GM21786 (cell line): ENCODE data around the gene MECR.
A peak's percentile ranks its signal among the peaks of the same experiment; 100 is the strongest.

Experiments
- ATAC-seq: cut with Tn5 transposase; IDR thresholded peaks from one replicate; pipeline ENCODE4 v1.9.1; 2021; ENCODE audit not compliant: unreplicated experiment

MECR gene

DNA sequence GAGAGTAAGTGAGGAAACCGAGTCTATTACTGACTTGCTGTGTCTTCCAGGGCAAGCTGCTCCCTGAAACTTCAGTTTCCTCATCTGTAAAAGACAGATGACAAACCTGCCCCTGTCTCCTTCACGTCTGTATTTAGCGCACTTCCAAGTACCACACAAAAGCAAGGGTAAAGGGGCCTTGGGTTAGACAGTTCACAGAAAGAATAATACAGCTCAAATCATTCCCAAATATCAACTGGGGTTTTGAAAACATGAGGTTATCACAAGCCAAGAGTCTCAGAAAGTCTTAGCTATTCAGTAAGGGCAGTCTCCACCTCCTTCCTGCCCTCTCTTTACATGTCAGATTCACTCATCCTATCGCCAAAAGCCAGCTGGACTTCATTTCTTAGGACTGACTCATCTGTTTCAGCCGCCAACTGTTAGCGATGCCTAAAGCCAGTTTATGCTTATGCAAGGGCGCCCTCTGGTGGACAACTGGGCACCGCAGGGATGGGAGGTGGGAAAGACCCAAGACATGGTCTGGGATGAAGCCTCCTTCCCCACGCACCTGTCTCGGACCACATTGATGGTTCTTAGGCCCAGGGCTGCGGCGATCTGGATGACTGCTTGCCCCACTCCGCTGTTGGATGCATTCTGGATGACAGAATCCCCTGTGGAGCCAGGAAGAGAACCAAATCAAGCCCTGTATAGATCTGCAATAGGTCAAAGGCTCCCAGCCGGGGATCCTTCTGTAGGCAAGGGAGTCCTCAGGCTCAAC is 28.0 kb downstream of the MECR start:
- no peak for ATAC-seq

DNA sequence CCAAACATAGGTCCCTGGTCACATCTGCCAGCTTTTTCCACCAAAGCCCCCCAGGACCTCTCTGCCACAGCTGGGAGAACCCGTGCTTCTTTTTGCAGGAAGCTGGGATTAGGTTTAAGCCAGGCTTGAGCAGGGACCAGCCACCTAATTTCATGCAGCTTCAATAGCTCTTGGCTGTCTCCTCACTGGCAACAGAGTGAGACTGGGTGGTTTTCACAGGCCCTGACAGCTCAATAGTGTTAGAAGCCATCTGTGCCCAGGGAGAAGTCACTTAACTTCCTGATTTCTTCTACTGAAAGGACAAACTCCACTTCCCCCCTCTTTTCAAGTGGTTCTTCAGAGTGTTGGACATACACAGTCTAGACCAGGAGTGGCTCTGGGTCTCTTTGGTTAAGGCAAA is 28.7 kb downstream of the MECR start:
- no peak for ATAC-seq

DNA sequence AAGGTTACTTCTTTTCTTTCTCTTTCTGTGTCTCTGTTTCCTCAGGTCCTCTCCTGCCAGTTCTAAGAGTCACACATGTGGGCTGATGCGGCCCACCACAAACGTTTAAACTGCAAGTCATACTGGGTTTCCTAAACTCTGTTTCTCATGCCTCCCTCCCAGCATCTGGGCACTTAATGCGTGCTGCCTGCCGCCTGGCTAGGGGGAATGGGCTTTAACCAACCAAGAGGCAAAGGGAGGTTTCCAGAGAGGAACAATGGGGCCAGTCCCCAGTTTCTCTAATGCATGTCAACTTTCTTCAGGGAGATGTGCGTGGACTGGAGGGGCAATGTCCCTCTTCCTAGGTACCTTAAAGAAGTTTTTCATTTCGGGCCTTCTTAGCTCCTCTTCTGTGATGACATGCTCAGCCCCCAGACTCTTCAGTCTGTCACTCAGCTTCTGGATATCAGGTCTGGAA is 29.1 kb downstream of the MECR start:
- no peak for ATAC-seq

- ATAC-seq, result no peak
These were observed 29.7 kb downstream of the MECR start for GRCh38 chr1:29200906-29201594.

GRCh38 chr1:29197993-29198392 is 32.7 kb downstream of the MECR start:
- no peak for ATAC-seq

- ATAC-seq, result no peak
These were observed 33.2 kb downstream of the MECR start for GRCh38 chr1:29197590-29197924.

GRCh38 chr1:29196863-29197589 is 33.7 kb downstream of the MECR start:
- ATAC-seq, result no peak

DNA sequence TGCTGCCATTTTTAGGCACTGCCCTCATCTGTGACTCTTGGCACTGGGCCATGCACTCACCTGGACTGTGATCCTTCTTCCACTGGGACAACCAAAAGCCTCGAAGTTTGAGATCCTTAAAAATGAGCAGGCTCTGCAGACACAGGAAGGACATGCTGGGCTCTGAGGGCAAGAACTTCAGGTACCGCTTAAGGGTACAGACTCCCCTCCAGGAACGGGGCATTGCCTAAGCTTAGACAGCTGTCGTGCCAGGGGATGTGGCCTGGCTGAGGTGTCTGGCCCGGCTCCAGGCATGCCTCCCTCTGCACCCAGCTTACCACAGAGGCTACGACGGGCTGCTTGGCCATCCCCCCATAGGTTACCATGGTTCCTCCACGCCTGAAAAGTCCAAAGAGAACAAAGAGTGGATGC is 34.8 kb downstream of the MECR start:
- ATAC-seq, result no peak

DNA sequence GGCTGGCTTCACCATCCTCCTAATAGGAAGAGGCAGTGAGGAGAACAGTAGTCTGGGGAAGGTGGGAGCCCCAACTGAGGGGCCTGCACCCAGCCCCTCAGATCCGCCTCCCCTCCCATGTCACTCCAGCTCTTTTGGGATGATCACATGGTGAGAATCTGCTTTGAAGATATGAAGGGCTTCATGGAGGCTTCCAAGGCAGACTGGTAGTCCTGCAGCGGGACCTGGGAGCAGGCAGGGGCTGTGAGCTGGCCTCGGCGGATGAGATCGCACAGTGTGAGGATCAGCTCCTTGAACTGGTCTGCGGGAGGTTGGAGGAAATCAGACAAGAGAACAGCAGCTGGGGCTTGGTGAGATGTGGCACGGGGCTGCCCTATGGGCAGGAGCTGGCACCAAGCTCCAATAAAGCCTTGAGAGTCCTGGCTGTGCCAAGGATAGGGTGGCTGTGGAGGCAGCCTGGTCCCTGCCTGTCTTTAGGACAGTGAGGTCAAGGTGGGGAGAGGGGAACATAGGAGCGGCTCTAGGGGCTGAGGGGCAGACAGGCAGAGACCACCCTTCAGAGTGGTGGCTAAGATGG is 36.8 kb downstream of the MECR start:
- ATAC-seq, result no peak

GRCh38 chr1:29190718-29191117 is 40.0 kb downstream of the MECR start:
- no peak for ATAC-seq

GRCh38 chr1:29186707-29187106 is 44.0 kb downstream of the MECR start:
- ATAC-seq, result no peak

GRCh38 chr1:29186252-29186651 is 44.5 kb downstream of the MECR start:
- ATAC-seq, result no peak

DNA sequence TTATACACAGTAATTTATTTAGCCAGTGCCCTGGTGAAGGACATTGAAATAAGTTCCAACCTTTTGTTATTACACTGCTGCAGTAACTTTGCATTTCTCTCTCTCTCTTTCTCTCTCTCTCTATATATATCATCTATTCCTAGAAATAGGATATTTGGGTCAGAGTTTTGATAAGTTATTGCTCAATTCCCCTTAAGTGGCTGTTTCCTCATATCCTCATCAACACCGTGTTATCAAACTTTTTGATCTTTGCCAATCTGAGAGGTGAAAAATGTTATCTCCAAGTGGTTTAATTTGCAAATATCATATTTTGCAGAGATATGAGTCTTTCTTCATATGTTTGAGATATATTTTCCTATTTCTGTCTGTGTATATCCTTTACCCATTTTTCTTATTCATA is 47.4 kb downstream of the MECR start:
- ATAC-seq, result no peak

DNA sequence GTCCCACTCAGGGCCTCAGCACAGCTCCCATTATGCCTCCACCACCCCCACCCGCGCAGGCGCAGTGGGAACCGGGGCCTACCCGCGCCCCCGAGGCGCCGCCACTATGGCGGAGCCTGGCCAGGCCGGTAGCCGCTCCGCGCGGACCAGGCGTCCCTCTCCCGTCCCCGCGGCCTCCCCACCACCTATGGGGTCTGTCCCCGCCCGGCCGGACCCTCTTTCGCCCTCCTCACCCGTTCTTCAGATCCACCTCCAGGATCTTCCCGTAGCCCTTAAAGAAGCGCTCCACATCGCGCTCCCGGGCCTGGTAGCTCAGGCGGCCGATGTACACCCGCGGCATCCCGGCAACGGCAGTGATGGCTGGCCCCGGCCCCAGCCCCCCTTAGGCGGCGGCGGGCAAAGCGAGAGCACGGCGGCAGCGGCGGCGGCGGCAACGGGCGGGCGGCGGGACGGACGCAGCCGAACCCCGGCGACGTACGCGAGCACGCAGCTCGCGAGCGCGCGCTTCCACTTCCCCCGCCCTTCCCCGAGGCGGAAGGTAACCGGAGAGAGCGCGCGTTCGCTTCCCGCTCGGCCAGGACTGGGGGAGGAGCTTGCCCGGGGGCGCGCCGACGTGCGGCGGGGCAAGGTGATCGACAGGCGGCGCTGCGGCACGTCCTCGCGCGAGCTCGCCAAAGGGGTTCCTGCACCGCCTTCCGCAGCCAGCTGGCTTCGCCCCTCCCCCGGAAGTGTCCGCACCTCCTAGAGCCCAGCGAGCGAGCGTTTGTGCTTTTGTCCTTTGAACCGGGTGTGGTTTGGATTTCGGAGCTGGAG is 49.1 kb downstream of the MECR start, which contains the start of gene SRSF4:
SRSF4 (minus strand) TSS at position 488 of the 813 bp plus-strand sequence; CDS start at position 340, 148 bp downstream.
- ATAC-seq, result peak; percentile 88

- no peak for ATAC-seq
These were observed 50.0 kb downstream of the MECR start for GRCh38 chr1:29180497-29181412.

DNA sequence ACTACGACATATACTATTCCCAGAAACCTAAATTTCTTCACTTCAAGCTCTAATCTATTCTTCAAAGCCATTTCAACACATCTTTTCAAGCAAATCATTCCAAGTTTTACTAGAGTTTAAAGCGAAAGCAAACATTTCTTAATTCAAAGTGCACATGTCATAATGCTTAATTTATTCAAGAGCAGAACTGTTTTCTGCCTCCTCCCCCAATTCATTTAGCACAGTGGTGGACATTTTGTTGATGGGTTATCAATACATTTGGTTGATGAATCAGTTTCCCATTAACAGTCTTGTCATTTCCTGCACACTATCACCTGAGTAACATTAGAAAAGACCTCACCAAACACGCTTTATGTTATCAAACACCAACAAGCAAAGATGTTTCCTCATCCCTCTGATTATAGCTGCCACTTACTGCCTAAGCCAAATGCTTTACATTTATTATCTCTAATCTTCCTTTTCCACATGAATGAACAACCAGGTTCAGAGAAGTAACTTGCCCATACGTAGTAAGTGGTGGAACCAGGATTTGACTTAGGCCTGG is 51.0 kb downstream of the MECR start:
- ATAC-seq, result no peak

DNA sequence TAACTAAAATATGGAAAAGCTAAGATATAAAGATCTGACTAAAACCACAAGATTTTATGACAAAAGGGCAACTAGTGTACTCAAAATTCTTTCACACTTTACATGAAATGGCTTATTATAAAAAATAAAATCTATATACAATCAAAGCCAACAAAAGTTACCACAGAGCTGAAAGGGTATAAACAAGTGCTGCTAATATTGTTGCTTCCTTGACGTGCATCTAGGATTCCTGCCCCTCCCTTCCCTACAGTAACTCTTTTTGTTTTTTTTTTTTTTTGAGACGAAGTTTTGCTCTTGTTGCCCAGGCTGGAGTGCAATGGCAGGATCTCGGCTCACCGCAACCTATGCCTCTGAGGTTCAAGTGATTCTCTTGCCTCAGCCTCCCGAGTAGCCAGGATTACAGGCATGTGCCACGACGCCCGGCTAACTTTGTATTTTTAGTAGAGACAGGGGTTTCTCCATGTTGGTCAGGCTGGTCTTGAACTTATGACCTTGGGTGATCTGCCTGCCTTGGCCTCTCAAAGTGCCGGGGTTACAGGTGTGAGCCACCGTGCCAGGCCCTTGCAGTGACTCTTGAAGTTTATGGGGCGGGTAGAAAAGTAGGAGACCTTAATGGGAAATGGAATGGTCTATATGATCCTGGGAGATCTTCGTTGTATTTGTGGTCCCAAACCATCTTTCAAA is 53.6 kb downstream of the MECR start:
- ATAC-seq, result no peak

DNA sequence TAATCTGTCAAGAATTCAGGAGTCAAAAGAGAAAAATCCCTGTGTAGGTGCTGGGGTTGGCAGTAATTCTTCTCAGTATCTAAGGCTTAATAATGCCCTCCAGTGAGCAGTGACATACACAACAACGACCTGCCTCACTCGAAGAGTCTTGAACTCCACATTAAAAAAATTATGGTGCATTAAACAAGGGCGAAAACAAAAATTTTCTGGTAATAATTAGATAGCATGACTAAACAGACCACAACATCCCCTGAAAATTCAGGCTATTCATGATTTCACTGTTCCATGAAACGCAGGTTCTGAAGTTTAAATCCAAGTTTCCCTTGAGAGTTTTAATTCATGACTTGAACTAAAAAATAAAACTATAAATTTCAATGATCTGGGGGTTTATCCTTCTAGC is 54.2 kb downstream of the MECR start:
- ATAC-seq, result no peak
